ENCODE data around the gene CYBA. TPM values are rescaled to one million over a fixed set of nuclear protein-coding genes. Genes with fewer than 3 reads are reported as not detected.
"Not testable (repeated sequence)": the region's sequence is repeated elsewhere in the genome, so short reads cannot be mapped to it uniquely, and the experiment has no call there.

Gene CYBA
- total RNA-seq, 1 donor from 2014 or later = 116 TPM

DNA sequence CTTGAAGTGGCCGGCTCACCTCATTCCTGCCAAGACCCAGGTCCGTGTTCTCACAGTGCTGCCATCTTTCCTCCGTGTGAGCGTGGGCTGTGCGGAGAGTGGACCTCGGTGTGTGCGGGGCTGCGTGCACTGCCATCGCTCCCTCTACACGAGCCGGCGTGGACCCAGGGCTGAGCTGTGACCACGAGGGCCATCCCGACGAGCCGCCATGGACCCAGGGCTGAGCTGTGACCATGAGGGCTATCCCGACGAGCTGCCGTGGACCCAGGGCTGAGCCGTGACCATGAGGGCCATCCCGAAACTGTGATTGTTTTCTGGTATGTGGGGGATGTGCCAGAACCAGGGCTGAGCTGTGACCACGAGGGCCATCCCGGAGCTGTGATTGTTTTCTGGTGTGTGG is 21.0 kb upstream of the CYBA start:
- H3K9me3 Mint-ChIP-seq = no peaks in the 10 kb centered on the region
- no peaks in the 10 kb centered on the region for H3K4me1 Mint-ChIP-seq
- H3K27ac Mint-ChIP-seq = no peak overlapping the region

DNA sequence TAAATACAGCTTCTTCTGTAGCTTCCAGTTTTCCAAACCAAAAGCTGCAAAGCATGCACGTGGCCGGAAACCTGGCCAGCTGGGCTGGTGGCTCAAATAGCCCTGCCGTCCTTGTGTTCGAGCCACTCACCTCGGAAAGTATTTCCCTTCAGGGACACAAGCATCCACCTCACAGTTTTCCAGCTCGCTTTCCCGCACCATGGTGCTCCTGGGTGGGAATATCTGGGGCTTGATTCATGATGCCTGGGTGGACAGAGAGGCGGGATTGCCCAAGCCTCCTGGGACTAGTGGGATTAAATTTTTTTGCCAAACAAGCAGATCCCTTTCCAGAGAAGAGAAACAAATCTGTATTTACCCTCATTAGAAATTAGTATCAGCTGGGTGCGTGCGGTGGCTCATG is 19.1 kb upstream of the CYBA start:
- TF ChIP-seq, protein P1, sequence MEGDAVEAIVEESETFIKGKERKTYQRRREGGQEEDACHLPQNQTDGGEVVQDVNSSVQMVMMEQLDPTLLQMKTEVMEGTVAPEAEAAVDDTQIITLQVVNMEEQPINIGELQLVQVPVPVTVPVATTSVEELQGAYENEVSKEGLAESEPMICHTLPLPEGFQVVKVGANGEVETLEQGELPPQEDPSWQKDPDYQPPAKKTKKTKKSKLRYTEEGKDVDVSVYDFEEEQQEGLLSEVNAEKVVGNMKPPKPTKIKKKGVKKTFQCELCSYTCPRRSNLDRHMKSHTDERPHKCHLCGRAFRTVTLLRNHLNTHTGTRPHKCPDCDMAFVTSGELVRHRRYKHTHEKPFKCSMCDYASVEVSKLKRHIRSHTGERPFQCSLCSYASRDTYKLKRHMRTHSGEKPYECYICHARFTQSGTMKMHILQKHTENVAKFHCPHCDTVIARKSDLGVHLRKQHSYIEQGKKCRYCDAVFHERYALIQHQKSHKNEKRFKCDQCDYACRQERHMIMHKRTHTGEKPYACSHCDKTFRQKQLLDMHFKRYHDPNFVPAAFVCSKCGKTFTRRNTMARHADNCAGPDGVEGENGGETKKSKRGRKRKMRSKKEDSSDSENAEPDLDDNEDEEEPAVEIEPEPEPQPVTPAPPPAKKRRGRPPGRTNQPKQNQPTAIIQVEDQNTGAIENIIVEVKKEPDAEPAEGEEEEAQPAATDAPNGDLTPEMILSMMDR (IDR thresholded peaks at IDR 0.05; ENCODE audit: unreplicated experiment) = no peak
- Mint-ChIP-seq H3K36me3 (peaks cover 4% of the 10 kb centered on the region), H3K4me1 (peaks cover 2% of the 10 kb centered on the region), H3K9me3 (no peaks in the 10 kb centered on the region), H3K27ac (no peak overlapping the region), H3K27me3 (ENCODE audit: low read depth) (no peaks in the 10 kb centered on the region), H3K4me3 (no peak overlapping the region)
- no peak for DNase-seq (ENCODE audit: low spot score in 2 of 2, unreplicated experiment in 2 of 2)

More for the DNA sequence above, 21.0 kb upstream of the CYBA start:
- no peak for DNase-seq (ENCODE audit: low spot score in 2 of 2, unreplicated experiment in 2 of 2)
- Mint-ChIP-seq H3K27me3 (ENCODE audit: low read depth) (no peaks in the 10 kb centered on the region), H3K4me3 (no peak overlapping the region), H3K36me3 (peaks cover 2% of the 10 kb centered on the region)
- TF ChIP-seq, protein P1 (IDR thresholded peaks at IDR 0.05; ENCODE audit: unreplicated experiment) = no peak

DNA sequence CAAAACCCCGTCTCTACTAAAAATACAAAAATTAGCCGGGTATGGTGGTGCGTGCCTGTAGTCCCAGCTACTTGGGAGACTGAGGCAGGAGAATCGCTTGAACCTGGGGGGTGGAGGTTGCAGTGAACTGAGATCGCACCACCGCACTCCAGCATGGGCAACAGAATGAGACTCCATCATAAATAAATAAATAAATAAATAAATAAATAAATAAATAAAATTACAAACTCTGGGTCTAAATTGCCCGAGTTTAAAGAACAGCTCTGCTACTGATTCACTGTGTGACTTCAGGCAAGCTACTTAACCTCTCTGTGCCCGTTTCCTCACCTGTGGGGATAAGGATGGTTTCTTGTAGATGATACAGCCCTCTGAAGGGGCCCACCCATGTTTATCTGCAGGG is 18.6 kb upstream of the CYBA start:
- not testable (repeated sequence) for H3K9me3 Mint-ChIP-seq; DNase-seq (ENCODE audit: low spot score in 2 of 2, unreplicated experiment in 2 of 2); H3K4me1 Mint-ChIP-seq; H3K4me3 Mint-ChIP-seq; H3K27me3 Mint-ChIP-seq (ENCODE audit: low read depth); H3K36me3 Mint-ChIP-seq; H3K27ac Mint-ChIP-seq

DNA sequence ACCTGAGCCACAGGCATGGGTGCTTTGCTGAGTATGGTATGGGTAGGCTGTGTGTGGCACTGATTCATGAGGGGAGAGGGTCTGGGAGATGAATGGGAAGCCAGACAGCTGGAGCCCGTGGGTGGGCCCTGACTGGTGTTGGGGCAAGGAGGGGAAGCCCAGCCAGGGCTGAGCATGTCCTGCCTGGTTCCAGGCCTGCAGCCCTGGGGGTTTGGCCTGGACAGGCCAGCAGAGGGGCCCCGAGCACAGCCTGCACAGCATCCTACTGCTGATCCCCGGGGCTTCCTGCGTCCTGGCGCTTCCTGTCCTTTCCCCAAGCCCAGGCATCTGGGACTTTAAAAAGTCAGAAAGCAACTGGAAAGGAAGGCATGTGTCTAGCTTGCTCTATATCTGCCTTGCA is 16.6 kb upstream of the CYBA start:
- Mint-ChIP-seq H3K27me3 (ENCODE audit: low read depth) (no peaks in the 10 kb centered on the region), H3K27ac (peak overlapping the region; percentile 64), H3K4me3 (no peak overlapping the region), H3K4me1 (peaks cover 7% of the 10 kb centered on the region), H3K9me3 (no peaks in the 10 kb centered on the region), H3K36me3 (peaks cover 4% of the 10 kb centered on the region)
- TF ChIP-seq, protein P1 (IDR thresholded peaks at IDR 0.05; ENCODE audit: unreplicated experiment) = no peak
- DNase-seq (ENCODE audit: low spot score in 2 of 2, unreplicated experiment in 2 of 2) = no peak

DNA sequence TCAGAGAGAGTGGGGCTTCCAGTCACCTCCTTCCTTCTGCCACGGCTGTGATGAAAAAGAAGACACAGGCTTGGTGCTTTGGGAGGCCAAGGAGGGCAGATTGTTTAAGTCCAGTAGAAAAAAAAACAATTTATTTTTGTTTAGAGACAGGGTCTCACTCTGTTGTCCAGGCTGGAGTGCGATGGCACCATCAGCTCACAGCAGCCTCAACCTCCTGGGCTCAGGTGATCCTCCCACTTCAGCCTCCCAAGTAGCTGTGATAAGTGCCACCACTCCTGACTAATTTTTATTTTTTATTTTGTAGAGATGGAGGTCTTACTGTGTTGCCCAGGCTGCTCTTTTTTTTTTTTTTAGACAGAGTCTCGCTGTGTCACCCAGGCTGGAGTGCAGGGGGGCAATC is 14.7 kb upstream of the CYBA start:
- Mint-ChIP-seq H3K36me3 (peaks cover 4% of the 10 kb centered on the region), H3K27ac (no peak overlapping the region), H3K9me3 (no peaks in the 10 kb centered on the region), H3K27me3 (ENCODE audit: low read depth) (no peaks in the 10 kb centered on the region), H3K4me3 (no peak overlapping the region), H3K4me1 (peaks cover 17% of the 10 kb centered on the region)
- DNase-seq (ENCODE audit: low spot score in 2 of 2, unreplicated experiment in 2 of 2) = no peak
- TF ChIP-seq, protein P1 (IDR thresholded peaks at IDR 0.05; ENCODE audit: unreplicated experiment) = no peak

DNA sequence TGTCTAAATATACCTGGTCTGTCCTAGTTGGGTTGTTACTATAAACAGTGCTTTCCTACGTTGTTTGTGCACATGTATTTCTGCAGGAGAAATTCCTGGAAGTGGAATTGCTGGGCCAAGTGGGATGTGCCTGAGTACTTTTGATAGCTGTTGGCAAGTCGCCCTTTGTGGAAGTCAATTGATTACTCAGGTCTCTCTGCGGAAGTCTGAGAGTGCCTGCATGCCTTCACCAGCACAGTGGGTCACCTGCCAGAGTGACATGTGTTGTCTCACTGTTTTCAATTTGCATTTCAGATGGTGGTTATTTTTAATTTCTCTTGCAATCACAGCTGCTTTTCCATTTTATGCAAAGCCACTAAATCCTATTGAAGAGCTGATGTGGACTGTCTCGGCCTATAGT is 14.3 kb upstream of the CYBA start:
- peak overlapping the region; percentile 44 for H3K4me3 Mint-ChIP-seq
- no peak overlapping the region for H3K27ac Mint-ChIP-seq
- H3K4me1 Mint-ChIP-seq = peaks cover 17% of the 10 kb centered on the region
- H3K27me3 Mint-ChIP-seq (ENCODE audit: low read depth) = no peaks in the 10 kb centered on the region
- DNase-seq (ENCODE audit: low spot score in 2 of 2, unreplicated experiment in 2 of 2) = no peak
- TF ChIP-seq, protein P1 (IDR thresholded peaks at IDR 0.05; ENCODE audit: unreplicated experiment) = no peak
- H3K9me3 Mint-ChIP-seq = no peaks in the 10 kb centered on the region
- H3K36me3 Mint-ChIP-seq = peaks cover 4% of the 10 kb centered on the region
